GM19043 (cell line): ENCODE results near the gene TTC21B.

Experiments used
- ATAC-seq: cut with Tn5 transposase; IDR thresholded peaks from one replicate; pipeline ENCODE4 v1.9.1; 2021; ENCODE audit warnings: low read depth; ENCODE audit not compliant: unreplicated experiment

The TTC21B gene

GRCh38 chr2:165840333-165840958 lies 113.1 kb downstream of the TTC21B start:
- ATAC-seq: no peak

- ATAC-seq: no peak
Observed at GRCh38 chr2:165839610-165840009, 114.0 kb downstream of the TTC21B start.

GRCh38 chr2:165837122-165837521 lies 116.5 kb downstream of the TTC21B start:
- no peak for ATAC-seq

- ATAC-seq: no peak
Observed at GRCh38 chr2:165835363-165835762, 118.2 kb downstream of the TTC21B start.

GRCh38 chr2:165833156-165833555 lies 120.4 kb downstream of the TTC21B start:
- ATAC-seq: no peak

- ATAC-seq: peak; percentile 20
Observed at GRCh38 chr2:165827921-165828276, 125.7 kb downstream of the TTC21B start.

GRCh38 chr2:165827016-165827920 lies 126.3 kb downstream of the TTC21B start:
- ATAC-seq: peak; percentile 77

- no peak for ATAC-seq
Observed at GRCh38 chr2:165825041-165825440, 128.5 kb downstream of the TTC21B start.
